ENCODE results near the gene TRMU. TPM values are rescaled to one million over a fixed set of nuclear protein-coding genes. Genes with fewer than 3 reads are reported as not detected.
"Not testable (repeated sequence)": the region's sequence is repeated elsewhere in the genome, so short reads cannot be mapped to it uniquely, and the experiment has no call there.

The TRMU gene
- total RNA-seq, 1 experiment from 2014 or later = 64.7 TPM

GRCh38 chr22:46382524-46382923 lies 47.0 kb downstream of the TRMU start:
- no peak for DNase-seq (ENCODE audit: low spot score)

GRCh38 chr22:46386312-46386711 lies 50.8 kb downstream of the TRMU start:
- DNase-seq (ENCODE audit: low spot score) = no peak

- no peak for DNase-seq (ENCODE audit: low spot score)
These were observed 52.2 kb downstream of the TRMU start for GRCh38 chr22:46387748-46388147.

- DNase-seq (ENCODE audit: low spot score) = no peak
These were observed 53.1 kb downstream of the TRMU start for GRCh38 chr22:46388647-46389046.

- DNase-seq (ENCODE audit: low spot score) = no peak
These were observed 53.6 kb downstream of the TRMU start for GRCh38 chr22:46389081-46389480.

- no peak for DNase-seq (ENCODE audit: low spot score)
These were observed 54.7 kb downstream of the TRMU start for GRCh38 chr22:46390105-46390651.

- peak; percentile 73 for DNase-seq (ENCODE audit: low spot score)
These were observed 55.3 kb downstream of the TRMU start for GRCh38 chr22:46390652-46391301.

- DNase-seq (ENCODE audit: low spot score) = no peak
These were observed 56.1 kb downstream of the TRMU start for GRCh38 chr22:46391486-46392136.

GRCh38 chr22:46392137-46392844 lies 56.8 kb downstream of the TRMU start:
- no peak for DNase-seq (ENCODE audit: low spot score)

- no peak for DNase-seq (ENCODE audit: low spot score)
These were observed 58.4 kb downstream of the TRMU start for GRCh38 chr22:46393873-46394272.

- no peak for DNase-seq (ENCODE audit: low spot score)
These were observed 59.1 kb downstream of the TRMU start for GRCh38 chr22:46394622-46395021.

- DNase-seq (ENCODE audit: low spot score) = no peak
These were observed 59.6 kb downstream of the TRMU start for GRCh38 chr22:46395145-46395544.

- DNase-seq (ENCODE audit: low spot score) = not testable (repeated sequence)
These were observed 61.5 kb downstream of the TRMU start for GRCh38 chr22:46397049-46397448.

- DNase-seq (ENCODE audit: low spot score) = no peak
These were observed 62.0 kb downstream of the TRMU start for GRCh38 chr22:46397514-46397913.

GRCh38 chr22:46397951-46398350 lies 62.4 kb downstream of the TRMU start:
- no peak for DNase-seq (ENCODE audit: low spot score)

- DNase-seq (ENCODE audit: low spot score) = no peak
These were observed 63.9 kb downstream of the TRMU start for GRCh38 chr22:46399251-46400024.

- DNase-seq (ENCODE audit: low spot score) = no peak
These were observed 65.9 kb downstream of the TRMU start for GRCh38 chr22:46401370-46401769.

GRCh38 chr22:46402505-46402904 lies 67.0 kb downstream of the TRMU start:
- no peak for DNase-seq (ENCODE audit: low spot score)

- not testable (repeated sequence) for DNase-seq (ENCODE audit: low spot score)
These were observed 68.4 kb downstream of the TRMU start for GRCh38 chr22:46403880-46404279.

GRCh38 chr22:46405901-46406300 lies 70.4 kb downstream of the TRMU start:
- DNase-seq (ENCODE audit: low spot score) = no peak

GRCh38 chr22:46406349-46406748 lies 70.8 kb downstream of the TRMU start:
- no peak for DNase-seq (ENCODE audit: low spot score)

- DNase-seq (ENCODE audit: low spot score) = no peak
These were observed 71.3 kb downstream of the TRMU start for GRCh38 chr22:46406791-46407190.

All from HT-29 (cell line).